Activated CD8-positive, alpha-beta memory T cell treated with anti-CD3 and anti-CD28 coated beads, Interleukin-2, amount 10 ng/mL, durations not matched to agents 7 days and 5 days (primary cell): ENCODE data around the gene NENF. TPM values are rescaled to one million over a fixed set of nuclear protein-coding genes. Genes with fewer than 3 reads are reported as not detected.

Source experiments
- ATAC-seq: fragments of 150-1000 bp; cut with Tn5 transposase; one replicate; pipeline ENCODE4 v1.10.0; 2021; ENCODE audit warnings: moderate library complexity
- CTCF ChIA-PET: fragments of 350-600 bp; sonication (Branson Sonifier 250); formaldehyde crosslinking; loops from one replicate; lab custom pipeline; 2021; ENCODE audit warnings: antibody characterized with exemption; lab: Charles Lee
- DNase-seq: peaks from one replicate; pipeline ENCODE4 v3.0.0-alpha.2; 2020
- H3K27ac Mint-ChIP-seq: one replicate; pipeline ENCODE4 v1.8.0; 2021; ENCODE audit warnings: mild to moderate bottlenecking, mixed read lengths
- H3K27me3 Mint-ChIP-seq: one replicate; pipeline ENCODE4 v1.8.0; 2021; ENCODE audit warnings: mixed read lengths
- H3K36me3 Mint-ChIP-seq: one replicate; pipeline ENCODE4 v1.8.0; 2021; ENCODE audit warnings: mild to moderate bottlenecking, mixed read lengths
- H3K4me1 Mint-ChIP-seq: one replicate; pipeline ENCODE4 v1.8.0; 2021; ENCODE audit warnings: mixed read lengths
- H3K4me3 Mint-ChIP-seq: one replicate; pipeline ENCODE4 v1.8.0; 2021; ENCODE audit warnings: mild to moderate bottlenecking, moderate library complexity, mixed read lengths
- H3K9me3 Mint-ChIP-seq: one replicate; pipeline ENCODE4 v1.8.0; 2022; ENCODE audit warnings: low read depth, mixed read lengths
- total RNA-seq, 2 experiments: library from RNA; stranded (reverse); gene quantifications; one replicate each; pipeline ENCODE4 v1.2.3, GENCODE V29; 2021

NENF gene
- total RNA-seq, 2 experiments from 2014 or later: 33.9 to 37.6 TPM

- no peak overlapping the region for H3K27ac Mint-ChIP-seq
- H3K9me3 Mint-ChIP-seq: no peaks in the 10 kb centered on the region
- H3K27me3 Mint-ChIP-seq: peaks cover 12% of the 10 kb centered on the region
- no peak overlapping the region for H3K4me3 Mint-ChIP-seq
- ATAC-seq: no peak
- no peak for DNase-seq
- peaks cover 11% of the 10 kb centered on the region for H3K4me1 Mint-ChIP-seq
- CTCF ChIA-PET: interaction anchor here (0.6 to 2.6 kb wide), 3 partner anchors 13 to 878 kb away, joined by 3 to 10 read pairs (median 4); no protein-coding TSS in a partner anchor
- H3K36me3 Mint-ChIP-seq: no peaks in the 10 kb centered on the region
Observed at GRCh38 chr1:212491454-212491853, 58.7 kb downstream of the NENF start.

Other genes starting within 250 kb of the NENF start
- gene PPP2R5A, start 147.5 kb upstream of the NENF start, total RNA-seq: 10 to 100 TPM; 42.7 to 44.0 TPM
- 10 to 100 TPM; 13.0 to 17.1 TPM for gene PACC1, start 18.0 kb upstream of the NENF start, total RNA-seq
- 10 to 100 TPM; 21.3 to 36.5 TPM for gene ATF3, start 175.8 kb downstream of the NENF start, total RNA-seq